Left lobe of liver (tissue), 2 donors: ENCODE data around the gene FHIP1B. TPM values are rescaled to one million over a fixed set of nuclear protein-coding genes. Genes with fewer than 3 reads are reported as not detected.
"Not testable (repeated sequence)": the region's sequence is repeated elsewhere in the genome, so short reads cannot be mapped to it uniquely, and the experiment has no call there.

Experiments
- ATAC-seq: fragments of 200-7000 bp; cut with Tn5 transposase; one replicate; pipeline ENCODE4 v1.9.1; 2020; ENCODE audit warnings: mild to moderate bottlenecking, moderate library complexity
- DNase-seq: peaks from one replicate; pipeline ENCODE4 v3.0.0-alpha.2; 2020; ENCODE audit warnings: low spot score
- total RNA-seq: library from RNA; stranded (reverse); gene quantifications from one replicate; pipeline ENCODE4 v1.2.1, GENCODE V29; 2021
- donor health status: DM: no; HTN: no; CAD: no; lungs with moderate emphysema.
- donor health status: DM: no; HTN: yes; CAD: no.

Gene FHIP1B
- total RNA-seq, result 32.1 TPM

DNA sequence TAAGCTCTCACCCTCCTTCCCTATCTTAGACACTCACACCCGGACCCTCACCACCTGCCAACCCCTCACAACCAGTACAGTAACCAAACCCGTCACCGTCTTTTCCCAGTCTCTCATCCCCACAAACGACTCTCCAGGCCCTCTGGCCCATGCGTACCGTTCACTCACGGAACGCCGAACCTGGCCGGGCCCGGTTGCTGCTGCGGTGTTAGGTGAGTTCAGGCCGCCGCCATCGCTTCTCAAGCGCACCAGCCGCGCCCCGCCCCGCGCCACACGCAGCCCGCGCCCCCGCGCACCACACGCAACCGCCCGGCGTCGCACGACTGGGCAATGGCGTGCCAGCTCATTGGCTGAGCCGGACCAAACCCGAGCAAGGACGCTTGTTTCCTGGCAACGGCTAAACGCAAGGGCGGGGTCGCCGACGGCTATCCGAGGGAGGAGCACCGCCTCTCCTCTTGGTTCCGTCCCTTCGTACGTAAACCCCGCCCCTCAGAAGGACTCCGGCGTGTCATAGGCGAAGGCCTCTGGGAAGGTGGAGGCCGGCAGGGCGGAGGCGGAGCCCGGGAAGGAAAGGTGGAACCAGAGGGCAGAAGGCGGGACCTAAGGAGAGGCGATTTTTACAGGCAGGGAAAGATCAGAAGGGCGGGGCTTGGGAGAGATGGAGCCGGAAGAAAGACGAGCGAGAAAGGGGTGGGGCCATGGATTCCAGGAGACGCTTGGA, at the start of gene FHIP1B:
Gene FHIP1B (minus strand): TSS at position 250 of the 721 bp plus-strand sequence. CDS start 10,120 bp downstream, outside the sequence.
- DNase-seq, result peak; percentile 100
- peak; percentile 92 for ATAC-seq

DNA sequence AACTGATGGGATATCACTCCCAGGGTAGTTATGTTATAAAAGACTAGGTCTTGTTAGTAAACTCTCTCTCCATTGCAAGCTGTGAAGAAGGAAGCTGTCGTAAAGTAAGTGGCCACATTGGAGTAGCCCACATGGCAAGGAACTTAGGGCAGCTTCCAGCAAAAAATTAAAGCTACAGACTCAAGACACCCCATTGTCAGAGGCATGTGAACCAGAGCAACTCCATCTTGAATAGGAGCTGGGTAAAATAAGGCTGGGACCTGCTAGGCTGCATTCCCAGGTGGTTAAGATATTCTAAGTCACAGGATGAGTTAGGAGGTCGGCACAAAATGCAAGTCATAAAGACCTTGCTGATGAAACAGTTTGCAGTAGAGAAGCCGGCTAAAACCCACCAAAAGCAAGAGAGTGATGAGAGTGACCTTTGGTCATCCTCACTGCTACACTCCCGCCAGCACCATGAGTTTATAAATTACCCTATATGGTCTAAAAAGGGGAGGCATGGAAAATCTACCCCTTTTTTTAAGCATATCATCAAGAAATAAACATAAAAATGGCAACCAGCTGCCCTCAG, 49.1 kb upstream of the FHIP1B start:
- ATAC-seq (no peak), DNase-seq (no peak)

DNA sequence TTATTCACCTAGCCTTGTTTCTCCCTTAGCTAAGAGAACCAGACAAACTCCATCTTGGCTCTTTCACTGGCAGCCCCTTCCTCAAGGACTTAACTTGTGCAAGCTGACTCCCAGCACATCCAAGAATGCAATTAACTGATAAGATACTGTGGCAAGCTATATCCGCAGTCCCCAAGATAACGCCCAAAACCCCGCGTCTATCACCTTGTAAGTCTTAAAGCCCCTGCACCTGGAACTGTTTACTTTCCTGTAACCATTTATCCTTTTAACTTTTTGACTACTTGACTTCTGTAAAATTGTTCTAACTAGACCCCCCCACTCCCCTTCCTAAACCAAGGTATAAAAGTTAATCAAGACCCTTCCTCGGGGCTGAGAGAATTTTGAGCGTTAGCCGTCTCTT, 46.4 kb upstream of the FHIP1B start:
- not testable (repeated sequence) for ATAC-seq, DNase-seq

DNA sequence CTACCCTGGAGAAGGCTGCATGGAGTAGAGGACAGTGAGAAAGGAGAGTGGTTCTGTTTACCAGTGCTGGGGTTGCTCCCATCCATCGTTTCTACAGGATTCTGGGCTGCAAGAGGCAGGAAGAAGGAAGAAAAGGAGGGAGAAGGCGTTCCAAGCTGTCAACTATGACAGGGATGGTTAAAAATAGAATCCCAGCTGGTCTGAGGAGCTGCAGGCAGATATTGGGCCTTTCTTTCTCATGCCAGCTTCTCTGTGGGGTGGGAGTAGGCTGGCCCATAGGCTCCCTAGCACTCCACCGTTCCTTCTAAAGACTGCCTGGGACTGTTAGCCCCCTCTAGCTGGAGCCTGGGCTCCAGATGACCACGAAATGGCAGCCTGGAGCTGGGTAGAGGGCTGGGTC, 38.8 kb upstream of the FHIP1B start:
- ATAC-seq, result no peak
- no peak for DNase-seq

DNA sequence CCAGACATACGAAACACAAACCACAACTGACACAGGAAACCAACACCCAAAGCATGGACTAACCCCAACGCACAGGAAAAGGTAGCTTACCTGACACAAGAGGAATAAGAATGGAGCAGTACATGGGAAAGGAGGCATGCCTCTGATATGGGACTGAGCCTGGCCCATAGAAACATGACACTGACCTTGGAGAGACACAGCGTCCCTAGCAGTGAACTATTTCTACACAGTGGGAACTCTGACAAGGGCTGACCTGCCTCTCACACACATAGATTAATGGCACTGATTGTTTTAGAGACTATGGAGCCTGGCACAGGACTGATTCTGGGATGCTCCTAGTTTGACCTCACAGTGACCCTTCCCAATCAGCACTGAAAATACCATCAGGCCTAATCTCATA, 37.2 kb upstream of the FHIP1B start:
- no peak for DNase-seq
- no peak for ATAC-seq

DNA sequence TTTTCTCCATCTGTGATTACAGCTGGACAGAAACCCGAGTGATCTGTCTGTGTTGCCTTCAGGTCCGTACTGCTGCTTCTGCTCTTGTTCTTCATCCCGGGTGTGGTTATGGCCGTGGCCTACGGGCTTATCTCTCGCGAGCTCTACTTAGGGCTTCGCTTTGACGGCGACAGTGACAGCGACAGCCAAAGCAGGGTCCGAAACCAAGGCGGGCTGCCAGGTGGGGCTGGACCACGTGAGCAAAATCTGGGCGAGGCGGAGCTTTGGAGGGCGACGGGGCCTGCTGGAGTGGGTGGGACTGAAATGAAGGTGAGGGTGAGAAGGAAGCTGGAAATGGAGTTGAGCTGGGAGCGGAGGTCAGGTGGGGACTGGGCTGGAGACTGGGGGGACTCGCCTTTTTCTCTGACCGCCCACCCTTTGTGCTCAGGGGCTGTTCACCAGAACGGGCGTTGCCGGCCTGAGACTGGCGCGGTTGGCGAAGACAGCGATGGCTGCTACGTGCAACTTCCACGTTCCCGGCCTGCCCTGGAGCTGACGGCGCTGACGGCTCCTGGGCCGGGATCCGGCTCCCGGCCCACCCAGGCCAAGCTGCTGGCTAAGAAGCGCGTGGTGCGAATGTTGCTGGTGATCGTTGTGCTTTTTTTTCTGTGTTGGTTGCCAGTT, 36.3 kb upstream of the FHIP1B start:
- ATAC-seq (no peak), DNase-seq (no peak)

DNA sequence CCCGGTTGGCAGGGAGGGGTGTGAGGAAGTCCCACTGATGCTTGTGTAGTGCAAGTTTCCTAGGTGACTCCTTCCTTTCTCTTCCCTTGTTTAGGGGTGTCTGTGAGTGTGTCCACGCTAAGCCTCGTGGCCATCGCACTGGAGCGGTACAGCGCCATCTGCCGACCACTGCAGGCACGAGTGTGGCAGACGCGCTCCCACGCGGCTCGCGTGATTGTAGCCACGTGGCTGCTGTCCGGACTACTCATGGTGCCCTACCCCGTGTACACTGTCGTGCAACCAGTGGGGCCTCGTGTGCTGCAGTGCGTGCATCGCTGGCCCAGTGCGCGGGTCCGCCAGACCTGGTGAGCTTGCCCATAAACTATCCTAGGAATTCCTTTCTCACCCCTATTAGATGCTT, 35.6 kb upstream of the FHIP1B start:
- no peak for DNase-seq
- ATAC-seq, result peak; percentile 28

DNA sequence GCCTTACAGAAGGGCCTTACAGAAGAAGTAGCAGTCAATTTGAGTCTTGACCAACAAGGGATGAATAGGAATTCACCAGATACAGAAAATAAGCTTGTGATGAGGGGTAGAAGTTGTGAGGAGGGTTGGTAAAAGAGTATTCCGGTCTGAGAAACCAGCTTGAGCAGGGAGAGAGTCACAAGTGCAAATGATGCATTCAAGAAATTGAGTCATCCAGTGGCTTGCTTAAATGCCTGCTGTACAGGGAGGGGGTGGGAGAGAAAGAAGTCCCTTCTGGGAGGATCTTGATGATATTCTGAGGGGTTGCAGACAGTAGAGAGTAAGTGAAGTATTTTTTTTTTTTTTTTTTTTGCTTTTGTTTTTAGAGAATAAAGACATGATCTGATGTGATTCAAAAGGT, 34.4 kb upstream of the FHIP1B start:
- no peak for DNase-seq

DNA sequence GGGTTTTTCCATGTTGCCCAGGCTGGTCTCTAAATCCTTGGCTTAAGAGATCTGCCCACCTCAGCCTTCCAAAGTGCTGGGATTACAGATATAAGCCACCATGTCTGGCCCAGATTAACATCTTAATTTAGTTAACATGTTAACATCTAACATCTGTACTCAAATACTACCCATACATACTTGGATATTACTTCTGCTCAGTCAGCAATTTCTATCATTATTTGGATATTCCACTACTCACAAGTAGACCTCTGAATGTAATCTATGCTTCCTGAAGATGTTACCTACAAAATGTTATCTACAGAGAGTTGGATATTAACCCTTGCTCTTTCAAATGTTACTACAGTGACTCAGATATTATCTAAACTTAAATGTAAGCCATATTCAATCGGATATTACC, 29.2 kb upstream of the FHIP1B start:
- ATAC-seq, result no peak
- no peak for DNase-seq

More for the DNA sequence above, 34.4 kb upstream of the FHIP1B start:
- no peak for ATAC-seq

DNA sequence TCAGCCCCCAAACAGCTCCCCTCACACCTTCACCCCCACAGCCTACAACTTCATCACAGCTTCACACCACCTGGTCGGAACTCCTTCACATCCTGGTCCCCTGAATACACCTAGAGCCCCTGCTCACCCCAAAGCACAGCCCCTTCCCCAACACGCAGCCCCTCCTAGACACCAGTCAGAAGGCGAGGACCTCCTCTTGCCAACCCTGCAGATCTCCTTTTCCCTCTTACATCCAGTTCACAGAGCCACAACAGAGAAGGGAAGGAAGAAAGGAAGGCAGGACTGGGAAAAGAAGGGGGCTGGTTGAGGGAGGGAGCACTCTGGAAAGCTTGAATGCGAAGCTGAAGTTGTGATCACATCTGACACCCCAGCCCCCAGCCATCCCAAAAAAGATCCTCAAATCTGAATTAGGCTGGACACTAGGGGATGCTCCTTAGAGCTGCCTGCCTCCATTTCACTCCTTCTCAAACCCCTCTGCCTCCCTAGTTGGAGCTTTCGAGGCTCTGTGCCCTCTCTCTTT, 25.8 kb upstream of the FHIP1B start:
- ATAC-seq, result no peak
- no peak for DNase-seq

DNA sequence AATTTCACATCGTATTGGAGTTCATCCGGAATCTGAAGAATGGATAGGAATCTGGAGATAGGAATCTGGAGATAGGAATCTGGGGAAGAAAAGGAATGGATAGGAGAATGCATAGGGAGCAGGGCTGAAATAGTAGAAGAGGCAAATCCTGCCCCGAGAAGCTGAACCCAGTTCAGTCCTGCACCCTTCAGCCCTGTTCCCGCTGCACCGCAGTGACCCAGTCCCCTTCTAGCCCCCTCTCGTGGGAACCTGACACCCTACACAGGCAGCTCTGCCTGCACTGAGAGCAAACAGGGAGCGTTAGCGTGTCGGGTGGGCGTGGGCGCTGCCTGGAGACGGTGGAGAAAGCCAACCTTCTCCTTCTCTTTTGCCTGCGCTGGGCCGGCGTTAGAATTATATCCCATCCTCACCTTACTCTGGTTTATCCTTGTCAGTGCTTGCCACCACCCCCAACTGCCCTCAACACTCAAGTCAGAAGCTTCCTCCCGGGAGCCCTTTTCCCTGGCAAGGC, 24.2 kb upstream of the FHIP1B start:
- ATAC-seq (peak; percentile 30), DNase-seq (no peak)

DNA sequence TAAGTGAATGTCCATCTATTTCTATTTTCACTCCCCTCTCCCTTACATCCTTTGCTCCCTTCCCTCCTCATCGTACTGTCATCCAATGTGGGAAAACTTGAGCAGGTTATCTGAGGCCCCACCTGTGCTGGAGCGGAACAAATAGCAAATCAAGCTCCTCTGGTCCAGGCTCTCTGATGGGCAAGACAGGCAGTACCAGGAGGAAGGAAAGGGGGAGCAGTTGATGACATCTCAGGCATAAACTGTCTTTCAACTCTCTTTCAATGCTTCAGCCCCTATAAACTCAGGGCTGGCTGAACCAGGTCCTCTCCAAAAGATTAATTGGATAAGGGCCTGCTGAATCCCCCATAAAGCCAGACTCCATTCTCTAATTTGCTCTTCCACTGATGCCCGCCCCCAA, 23.7 kb upstream of the FHIP1B start:
- ATAC-seq (no peak), DNase-seq (no peak)

DNA sequence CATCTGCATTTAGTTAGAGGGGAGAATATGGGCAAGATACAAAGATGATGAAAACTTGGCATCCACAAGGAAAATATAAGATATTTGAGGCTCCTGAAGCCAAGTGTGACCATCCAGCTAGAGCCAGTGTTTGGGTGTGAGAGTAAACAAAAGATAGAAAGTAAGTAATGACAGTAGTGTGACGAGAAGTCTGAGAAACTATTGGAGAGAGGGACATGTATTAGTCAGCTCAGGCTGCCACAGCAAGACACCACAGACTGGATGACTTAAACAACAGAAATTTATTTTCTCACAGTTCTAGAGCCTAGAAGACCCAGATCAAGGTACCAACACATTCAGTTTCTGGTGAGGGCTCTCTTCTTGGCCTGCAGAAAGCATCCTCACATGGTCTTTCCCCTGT, 18.8 kb upstream of the FHIP1B start:
- no peak for ATAC-seq
- DNase-seq, result no peak

DNA sequence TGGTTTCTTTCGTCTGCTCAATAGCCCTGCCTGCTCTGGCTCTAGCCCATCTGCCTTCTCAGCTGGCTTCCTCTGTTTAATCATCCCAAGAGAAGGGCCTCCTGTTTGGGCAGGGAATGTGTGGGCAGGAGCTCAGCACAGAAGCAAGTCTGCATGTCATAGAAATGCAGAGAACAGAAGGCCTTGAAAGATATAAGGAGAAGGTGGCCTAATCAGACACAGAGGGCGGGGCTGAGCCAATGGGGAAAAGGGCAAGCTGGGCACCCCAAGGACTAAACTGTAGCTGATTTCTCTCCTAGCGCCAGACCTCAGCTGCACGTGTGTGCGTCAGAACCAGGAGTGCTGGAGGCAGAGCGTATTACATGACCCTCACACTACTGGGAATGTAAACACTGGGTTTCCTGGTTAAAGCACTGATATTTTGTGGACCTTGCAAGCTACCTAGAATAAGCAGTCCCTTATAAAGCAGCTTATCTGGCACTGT, 17.6 kb upstream of the FHIP1B start:
- no peak for DNase-seq
- no peak for ATAC-seq

DNA sequence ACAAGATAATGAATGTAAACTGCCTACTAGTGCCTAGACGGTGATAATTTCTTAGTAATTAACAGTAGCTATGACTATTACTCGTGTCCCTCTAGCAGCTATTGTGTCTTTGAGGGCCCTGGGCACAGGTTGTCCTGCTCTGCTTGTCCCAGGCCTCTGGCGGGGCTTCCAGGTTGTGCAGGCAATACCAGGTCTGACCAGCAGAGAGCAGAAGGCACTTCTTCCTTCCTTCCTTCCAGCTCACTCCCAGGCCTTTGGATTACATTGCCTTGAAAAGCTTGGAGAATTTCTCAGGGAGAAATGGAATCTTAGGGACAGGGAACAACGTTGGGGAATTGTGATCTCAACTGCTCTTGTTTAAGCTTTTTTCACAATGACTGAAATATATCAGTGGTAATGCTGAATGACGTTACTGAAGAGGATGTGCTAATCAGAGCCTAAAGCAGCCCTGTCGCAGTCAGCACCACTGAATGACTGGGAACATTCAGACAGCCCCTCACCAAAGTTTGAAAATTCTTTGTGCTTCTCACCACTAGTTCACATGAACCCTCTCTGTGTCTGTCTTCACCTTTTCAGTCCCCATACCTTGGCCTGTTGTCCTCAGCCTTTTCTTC, 16.8 kb upstream of the FHIP1B start:
- DNase-seq (peak; percentile 57), ATAC-seq (peak; percentile 94)

DNA sequence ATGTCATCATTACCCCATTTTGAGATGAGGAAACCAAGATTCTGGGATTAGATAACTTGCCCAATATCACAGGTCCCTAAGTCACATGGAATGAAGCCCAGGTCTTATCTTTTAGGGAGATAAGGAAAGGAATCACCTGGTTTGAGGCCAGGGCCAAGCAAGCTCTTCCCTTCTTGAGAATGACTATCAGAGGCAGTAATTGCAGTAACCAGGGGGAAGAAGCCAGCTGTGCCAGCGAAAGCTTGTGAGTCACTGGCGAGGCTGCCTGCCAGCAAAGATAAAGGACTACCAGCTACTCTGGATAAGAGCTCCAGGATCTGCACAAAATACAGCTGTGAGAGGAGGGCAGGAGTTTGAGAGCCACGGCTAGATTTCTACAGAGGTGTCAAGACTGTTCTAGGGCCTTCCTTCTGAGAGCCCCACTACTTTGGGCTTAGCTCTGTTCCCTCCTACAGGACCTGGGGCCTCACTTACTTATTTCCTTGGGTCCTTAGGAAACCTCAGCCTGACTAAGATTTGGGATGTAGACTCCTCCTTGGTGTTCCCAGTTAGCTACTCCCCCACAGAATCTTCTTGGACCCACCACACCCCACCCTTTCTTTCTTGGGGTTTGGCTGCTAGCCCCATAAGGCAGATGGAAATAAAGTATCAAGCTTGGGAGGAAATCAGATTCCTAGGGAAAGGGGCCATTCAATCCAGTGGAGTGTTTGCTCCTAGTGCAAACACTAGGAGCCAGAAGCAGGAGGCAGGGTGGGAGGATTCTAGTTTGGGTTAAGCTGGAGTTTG, 15.5 kb upstream of the FHIP1B start:
- ATAC-seq (peak; percentile 74), DNase-seq (peak; percentile 63)

DNA sequence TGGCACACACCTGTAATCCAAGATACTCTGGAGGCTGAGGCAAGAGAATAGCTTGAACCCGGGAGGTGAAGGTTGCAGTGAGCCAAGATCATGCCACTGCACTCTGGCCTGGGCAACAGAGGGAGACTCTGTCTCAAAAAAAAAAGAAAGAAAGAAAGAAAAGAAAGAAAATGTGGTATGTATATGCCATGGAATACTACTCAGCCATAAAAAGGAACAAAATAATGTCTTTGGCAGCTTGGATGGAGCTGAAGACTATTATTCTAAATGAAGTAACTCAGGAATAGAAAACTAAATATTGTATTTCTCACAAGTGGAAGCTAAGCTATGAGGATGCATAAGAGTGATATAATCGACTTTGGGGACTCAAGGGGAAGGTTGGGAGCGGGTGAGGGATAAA, 14.5 kb upstream of the FHIP1B start:
- ATAC-seq, result not testable (repeated sequence)

DNA sequence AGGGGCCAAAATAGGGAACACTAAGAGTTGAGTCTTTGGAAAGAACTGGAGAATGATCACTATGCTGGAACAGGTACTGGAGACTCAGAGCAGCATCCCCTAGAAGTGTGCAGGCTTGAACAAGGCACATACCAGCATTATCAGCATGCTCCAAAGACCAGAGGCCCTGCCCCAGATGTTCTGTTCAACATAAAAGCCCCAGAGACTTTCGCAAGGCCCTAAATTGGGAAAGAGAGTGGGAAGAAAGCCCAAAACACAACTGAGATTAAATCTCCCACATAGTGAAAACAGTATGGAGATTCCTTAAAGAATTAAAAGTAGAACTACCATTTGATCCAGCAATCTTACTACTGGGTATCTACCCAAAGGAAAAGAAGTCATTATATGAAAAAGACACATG, 13.8 kb upstream of the FHIP1B start:
- peak; percentile 82 for ATAC-seq
- DNase-seq, result peak; percentile 53

More for the DNA sequence above, 14.5 kb upstream of the FHIP1B start:
- not testable (repeated sequence) for DNase-seq

DNA sequence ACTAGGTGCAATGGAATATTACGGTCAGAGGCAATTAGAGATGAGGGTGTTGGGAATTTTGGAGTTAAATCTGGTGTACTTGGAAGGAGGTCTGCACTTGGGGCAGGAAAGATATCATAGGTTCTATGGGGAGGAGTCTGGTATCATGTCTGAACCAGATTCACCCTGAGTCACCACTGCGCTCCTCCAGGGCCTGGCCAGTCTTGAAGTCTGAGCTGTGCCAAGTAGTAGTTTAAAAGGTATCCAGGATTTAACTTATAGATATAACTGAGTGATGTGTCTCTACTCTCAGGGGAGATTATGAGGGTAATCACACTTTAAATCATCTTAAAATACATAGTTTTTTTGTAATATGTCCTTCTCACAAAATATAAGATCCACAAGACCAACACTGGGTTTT, 11.1 kb upstream of the FHIP1B start:
- ATAC-seq (no peak), DNase-seq (no peak)

DNA sequence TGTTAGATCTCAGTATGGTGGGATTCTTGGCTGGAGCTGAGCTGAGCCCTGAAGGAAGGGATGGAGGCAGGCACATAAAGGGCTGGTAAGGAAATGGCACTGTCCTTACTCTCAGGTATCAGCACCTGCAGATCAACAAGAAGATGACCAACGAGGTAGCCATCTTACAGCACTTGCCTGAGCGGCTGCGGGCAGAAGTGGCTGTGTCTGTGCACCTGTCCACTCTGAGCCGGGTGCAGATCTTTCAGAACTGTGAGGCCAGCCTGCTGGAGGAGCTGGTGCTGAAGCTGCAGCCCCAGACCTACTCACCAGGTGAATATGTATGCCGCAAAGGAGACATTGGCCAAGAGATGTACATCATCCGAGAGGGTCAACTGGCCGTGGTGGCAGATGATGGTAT, 6.9 kb upstream of the FHIP1B start:
- ATAC-seq (no peak), DNase-seq (no peak)
